Stimulated activated CD8-positive, alpha-beta memory T cell treated with anti-CD3 and anti-CD28 coated beads, Interleukin-4, amount 100 ng/mL, for 1 hour (primary cell): ENCODE measurements around the gene NFATC3.

Experiments
- DNase-seq, 2 donors: peaks; one replicate each; pipeline ENCODE4 v3.0.0-alpha.2; 2020; ENCODE audit warnings: low read depth in 2 of 2, low spot score in 1 of 2

Gene NFATC3

DNA sequence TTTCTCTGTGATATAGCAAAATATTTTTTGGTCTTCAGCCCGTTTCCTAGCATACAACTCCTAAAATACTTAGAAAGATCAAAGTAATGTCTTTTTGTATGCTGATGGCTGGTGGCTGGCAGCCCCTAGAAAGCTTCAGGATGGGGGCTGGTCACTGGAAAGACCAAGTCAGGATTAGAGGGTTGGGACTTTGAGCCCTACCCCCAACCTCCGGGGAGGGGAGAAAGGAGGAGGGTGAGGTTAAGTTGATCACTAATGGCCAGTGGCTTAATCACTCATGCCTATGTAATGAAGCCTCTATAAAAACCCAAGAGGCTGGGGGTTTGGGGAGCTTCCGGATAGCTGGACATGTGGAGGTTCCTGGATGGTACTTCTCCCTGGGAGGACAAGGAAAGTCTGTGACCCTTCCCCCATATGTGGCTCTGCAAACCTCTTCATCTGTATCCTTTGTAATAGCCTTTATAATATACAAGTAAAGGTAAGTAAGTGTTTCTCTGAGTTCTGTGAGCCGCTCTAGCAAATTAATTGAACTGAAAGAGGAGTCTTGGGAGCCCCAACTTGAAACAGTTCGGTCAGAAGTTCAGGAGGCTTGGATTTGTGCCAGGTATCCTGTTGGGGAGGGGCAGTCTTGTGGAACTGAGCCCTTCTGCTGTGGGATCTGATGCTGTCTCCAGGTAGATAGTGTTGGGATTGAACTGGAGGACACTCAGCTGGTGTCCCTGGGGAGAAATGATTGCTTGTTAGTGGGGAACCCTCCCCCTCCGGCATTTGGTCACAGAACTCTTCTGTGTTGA lies 182.6 kb downstream of the NFATC3 start:
- no peak for DNase-seq

DNA sequence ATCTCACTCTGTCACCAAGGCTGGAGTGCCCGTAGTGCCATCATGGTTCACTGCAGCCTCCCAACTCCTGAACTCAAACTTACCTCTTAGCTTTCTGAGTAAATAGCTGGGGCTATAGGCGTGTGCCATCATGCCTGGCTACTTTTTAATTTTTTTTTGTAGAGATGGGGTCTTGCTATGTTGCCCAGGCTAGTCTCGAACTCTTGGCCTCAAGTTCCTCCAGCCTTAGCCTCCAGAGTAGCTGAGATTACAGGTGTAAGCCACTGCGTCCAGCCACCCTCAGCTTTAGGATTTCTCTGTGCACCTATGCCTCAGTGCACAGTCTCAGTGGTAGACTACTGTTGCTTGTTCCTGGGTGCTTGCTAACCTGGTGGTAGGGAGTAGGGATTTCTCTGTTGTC lies 184.6 kb downstream of the NFATC3 start:
- DNase-seq, result no peak

DNA sequence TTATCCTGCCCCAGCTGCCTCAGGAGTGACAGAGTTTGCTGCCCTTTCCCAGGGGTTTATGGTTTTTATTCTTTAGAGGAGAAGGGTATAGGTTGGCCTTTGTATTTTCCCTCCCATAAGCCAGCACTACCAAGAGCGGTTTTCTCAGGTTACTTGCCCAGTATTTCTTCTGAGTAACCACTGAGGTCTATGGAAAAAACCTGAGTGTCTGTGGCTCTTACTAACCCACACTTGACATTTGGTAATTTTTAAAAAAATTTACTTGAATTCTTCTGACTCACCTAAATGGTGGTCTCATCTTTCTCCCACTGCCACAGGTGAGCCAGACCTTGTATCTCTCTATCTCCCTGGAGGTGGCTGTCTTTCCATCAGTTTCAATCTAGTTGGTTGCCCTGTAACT lies 185.2 kb downstream of the NFATC3 start:
- DNase-seq, result no peak

DNA sequence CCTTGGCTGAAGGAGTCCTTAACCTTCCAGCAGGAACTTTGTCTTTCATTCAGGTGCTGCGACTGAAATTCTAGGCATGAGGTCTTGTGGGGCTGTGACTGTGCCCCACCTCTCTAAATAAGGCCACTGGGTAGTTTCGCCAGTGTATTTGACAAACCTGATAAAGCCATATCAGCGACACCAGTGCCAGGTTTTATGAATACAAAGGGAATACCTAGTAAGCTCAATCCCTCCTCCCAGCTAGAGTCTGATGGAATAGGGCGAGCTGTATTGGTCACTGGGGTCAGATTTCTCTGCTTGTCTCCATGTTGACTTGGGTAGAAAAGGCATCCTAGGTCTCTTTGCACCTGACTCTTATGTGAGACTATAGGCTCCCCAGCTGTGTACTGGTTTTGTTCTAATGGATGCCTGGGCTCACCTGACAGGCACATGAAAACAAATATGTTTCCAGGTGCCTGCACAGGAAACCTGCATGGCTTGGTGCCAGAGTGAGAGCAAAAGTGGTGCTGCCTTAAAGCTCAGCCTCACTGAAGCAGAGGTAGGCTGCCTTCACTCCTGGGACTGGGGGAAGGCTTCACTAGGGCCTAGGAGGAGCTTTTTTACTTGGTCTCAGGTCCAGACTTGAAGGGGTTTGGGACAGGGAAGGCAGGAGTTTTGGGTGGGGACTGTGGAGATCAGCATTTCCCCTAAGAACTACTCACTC lies 187.5 kb downstream of the NFATC3 start:
- DNase-seq, result peak in 1 of 2 donors; percentile 46

DNA sequence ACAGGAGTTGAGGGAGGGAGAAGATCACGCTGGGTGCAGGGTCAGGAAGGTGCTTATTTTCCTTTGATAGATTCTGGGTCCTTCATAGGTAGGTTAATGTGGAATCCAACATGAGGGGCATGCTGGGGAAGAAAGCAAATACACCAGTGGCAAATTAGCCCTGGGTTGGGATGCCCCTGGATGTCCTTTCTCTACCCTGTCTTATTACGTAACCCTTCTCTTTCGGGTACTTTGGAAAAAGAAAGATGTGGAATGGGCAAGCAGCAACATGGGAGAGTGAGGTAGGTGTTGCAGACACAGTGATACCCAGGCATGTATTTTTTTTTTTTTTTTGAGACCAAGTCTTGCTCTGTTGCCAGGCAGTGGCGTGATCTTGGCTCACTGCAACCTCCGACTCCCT lies 188.3 kb downstream of the NFATC3 start:
- no peak for DNase-seq

DNA sequence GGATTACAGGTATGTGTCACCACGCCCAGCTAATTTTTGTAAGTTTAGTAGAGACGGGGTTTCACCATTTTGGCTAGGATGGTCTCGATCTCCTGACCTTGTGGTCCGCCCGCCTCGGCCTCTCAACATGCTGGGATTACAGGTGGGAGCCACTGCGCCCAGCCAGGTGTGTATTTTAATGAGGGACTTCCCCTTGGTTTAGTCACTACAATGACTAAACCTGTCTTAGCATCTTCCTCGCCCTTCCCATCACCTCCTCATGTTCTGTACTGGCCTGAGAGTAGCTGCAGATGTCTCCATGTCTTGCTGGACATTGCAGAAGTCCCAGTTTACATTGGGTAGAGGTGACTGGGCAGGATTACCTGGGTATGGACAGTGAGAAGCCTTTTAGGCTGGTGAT lies 188.7 kb downstream of the NFATC3 start:
- no peak for DNase-seq

DNA sequence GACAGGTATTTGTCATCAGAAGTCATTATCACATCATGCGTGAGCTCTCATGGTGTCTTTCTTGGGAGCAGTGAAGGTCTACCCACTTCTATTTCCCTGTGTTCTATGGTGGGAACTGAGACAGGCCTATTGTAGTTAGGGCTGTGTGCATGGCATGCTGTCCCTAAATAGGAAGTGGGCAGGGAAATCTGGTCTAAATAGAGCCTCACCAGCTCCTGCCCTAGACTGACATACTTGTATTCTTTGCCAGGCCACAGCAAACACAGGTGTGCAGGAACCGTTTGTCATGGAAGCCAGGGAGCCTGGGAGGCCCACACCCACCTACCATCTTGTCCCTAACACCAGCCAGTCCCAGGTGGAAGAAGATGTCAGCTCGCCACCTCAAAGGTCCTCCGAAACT lies 189.3 kb downstream of the NFATC3 start:
- no peak for DNase-seq

DNA sequence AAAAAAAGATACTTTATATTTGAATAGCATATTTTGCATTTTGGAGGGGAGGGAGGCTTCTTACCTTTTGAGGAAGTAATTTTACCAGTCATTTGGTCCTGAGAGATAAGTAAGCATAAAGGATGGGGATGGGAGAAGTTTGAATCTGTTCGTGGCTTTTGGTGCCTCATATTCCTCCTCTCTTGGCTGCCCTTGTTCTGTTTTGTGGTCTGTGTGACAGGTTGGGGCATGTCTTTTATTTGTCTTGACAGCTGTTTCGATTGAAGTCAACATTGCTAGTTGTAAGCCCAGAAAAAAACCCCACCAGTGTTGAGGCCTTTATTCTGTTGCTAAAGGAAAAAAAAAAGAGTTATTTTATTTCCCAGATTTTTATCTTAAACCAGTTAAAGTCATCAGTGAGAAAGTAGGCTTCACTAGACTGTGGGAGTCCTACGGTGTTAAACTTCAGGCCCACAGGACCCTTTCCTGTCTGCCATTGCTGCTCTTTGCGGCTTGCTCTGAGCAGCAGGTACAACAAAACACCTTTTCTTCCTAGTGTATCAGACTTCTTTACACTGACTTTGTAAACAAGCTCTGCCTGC lies 190.5 kb downstream of the NFATC3 start:
- no peak for DNase-seq

DNA sequence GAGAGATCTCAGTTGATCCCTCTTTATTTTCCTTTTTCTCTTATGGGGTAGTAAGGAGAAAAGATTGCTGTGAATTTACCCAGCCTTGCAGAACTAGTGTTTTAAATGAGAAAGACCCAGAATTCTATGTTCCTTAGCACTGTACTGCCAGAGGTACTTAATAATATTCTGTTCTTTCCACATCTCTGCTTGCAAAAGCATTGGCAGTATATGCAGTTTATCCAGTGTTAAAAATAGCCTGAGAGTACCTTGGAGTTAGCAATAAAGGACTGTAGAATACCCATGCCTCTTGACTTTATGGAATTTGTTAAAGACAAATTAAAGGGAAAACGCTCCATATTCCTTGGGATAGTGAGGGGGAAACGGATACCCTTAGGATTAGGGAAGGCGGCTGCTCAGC lies 191.1 kb downstream of the NFATC3 start:
- no peak for DNase-seq
